GM10847 (cell line): ENCODE results near the gene PGD.

ENCODE experiments used
- POLR2A ChIP-seq: IDR thresholded peaks from 2 replicates; pipeline ENCODE4 v1.6.1; 2011; ENCODE audit not compliant: insufficient read length; ENCODE audit errors: extremely low read depth

Gene PGD

DNA sequence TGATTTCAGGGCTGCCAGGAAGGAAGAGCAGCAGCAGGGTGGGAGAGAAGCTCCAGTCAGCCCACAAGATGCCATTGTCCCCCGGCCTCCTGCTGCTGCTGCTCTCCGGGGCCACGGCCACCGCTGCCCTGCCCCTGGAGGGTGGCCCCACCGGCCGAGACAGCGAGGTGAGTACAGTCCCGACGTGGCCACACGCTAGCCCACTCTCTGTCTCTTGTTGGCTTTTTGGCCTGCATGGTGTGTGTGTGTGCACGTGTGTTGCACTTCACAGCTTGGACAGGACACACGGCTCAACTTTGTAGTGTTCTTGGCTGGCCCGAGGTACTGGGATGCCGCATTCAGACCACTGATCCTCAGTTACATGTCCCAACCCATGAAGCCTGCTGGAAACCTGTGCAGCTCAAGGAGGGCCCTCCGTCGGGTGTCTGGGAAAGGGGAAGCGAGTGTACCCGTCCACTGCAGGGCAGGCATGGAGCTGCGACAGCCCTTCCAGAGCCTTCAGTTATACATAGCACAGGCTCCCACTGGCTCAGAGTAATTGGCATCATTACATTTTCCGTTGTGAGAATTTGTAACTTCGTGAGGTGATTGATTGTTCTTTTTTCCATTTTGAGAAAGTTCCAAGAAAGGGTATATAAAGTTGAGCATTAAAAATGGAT, 51.4 kb downstream of the PGD start:
- no peak for TF ChIP-seq POLR2A

DNA sequence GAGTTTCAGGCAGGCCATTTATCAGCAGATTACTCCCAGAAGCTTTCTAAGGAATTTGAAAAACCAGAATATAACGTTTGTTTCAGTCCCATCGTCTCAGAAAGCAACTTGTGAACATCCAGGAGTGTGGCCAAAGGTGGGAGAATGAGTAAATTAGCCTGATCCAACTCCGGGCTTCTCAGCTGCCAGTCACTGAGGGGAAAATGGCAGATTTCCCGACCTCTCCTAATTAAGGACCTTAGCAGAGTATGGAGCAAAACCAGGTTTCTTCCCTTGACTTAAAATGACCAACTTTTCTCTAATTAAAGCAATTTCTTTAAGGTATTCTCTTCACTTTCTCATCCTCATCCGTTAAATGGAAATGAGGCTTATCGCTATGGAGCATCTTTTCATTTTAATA, 52.0 kb downstream of the PGD start:
- TF ChIP-seq POLR2A = no peak

DNA sequence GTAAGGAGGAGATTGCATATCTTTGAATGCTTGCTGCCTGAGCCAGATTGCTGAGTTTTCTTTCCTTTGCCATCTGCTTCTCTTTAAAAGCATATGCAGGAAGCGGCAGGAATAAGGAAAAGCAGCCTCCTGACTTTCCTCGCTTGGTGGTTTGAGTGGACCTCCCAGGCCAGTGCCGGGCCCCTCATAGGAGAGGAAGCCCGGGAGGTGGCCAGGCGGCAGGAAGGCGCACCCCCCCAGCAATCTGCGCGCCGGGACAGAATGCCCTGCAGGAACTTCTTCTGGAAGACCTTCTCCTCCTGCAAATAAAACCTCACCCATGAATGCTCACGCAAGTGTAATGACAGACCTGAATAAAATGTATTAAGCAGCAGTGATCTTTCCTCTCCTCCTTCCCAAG, 52.4 kb downstream of the PGD start:
- no peak for TF ChIP-seq POLR2A

DNA sequence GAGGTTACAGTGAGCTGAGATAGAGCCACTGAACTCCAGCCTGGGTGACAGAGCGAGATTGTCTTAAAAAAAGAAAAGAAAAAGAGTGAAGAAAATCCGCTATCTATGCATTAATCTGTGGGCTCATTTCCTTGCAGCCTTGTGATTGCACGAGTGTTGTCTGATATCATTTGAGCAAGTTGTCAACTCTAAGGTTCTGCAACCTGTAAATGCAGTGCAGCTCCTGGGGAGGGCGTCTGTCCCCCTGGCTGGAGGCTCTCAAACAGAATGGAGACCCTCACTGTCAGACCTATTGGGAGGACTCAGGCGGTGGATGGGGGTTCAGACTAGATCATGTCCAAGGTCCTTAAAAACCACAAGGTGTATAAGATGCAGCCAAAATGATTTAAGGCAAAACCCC, 57.2 kb downstream of the PGD start:
- TF ChIP-seq POLR2A = no peak

DNA sequence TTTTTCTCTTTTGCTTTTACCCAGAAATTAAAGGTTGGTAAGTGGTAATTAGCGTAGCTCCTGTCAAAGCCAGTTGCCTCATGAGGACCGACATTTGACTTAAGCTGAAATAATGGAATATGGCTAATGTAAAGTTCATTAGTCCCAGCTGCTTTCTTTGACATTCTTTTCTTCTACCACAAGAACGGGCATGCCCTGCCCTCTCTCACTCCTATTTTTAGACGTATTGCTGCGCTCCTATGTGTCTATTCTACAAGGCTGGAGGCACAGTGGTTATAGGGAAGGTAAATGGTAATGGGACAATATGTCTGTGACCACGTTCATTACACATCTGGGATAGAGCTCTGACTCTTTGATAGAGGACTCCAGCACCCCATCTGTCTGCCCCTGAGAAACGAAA, 57.8 kb downstream of the PGD start:
- TF ChIP-seq POLR2A = no peak

DNA sequence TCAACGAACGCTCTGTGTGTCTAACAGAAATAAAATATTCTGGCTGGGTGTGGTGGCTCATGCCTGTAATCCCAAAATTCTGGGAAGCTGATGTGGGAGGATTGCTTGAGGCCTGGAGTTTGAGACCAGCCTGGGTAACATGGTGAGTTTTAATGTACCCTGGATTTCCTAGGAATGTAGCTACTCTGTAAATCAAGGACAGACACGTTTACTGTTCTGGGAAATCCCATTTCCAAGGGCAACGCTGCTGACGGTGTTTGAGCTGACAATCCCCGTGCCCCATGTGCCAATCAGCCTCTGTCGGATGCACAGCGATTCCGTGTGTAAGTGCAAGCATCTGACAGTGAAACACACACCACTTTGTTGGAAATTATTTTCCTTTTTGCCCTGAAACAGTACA, 59.0 kb downstream of the PGD start:
- TF ChIP-seq POLR2A = no peak

DNA sequence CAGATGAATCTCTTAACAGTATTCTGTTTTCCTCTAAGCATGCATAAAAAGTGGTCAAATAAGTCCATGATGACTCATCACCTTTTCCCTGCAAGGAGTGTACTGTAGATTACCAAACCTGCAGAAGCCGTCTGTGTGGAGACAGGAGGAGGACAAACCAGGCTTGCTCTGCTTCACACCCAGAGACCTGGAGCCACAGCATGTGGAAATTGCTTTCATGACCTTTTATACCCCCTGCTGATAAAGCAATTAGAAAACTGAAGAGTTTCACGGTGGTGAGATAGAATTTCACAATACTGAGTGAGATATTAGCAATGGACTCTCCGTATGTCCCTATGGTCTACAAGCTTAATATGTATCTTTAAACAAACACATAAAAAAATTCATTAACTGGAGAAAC, 60.3 kb downstream of the PGD start:
- no peak for TF ChIP-seq POLR2A

DNA sequence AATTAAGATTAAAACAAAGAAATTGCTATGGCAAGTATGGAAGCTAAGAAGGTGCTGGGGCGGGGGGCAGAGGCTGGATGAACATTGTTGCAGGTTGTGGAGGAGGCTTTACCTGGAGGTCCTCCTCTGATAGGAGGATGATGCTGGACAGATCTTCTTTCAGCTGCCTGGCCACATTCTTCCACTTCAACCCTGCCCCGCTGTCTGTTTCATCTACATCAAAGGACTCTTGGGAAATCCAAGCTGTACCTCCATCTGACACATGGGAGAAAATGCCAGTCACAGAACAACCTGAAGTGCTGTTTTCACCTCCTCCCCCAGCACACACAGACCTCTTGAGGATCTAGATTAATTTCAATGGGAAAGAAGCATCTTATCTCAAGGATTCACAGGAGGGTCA, 68.2 kb downstream of the PGD start:
- TF ChIP-seq POLR2A = no peak

DNA sequence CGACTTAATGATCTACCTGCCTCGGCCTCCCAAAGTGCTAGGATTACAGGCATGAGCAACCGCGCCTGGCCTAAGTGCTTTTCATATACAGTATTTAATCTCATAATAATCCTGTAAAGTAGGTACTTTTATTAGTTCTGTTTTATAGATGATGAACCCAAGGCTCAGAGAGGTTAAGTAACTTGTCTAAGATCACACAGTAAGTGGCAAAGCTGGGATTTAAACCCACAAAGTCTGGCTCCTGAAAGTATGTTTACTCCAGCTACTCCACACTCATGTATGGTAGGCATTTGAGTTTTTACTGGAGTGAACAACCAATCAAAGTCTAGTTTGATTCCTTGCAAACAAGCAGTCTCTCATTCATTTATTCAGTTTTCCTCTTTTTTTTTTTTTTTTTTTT, 71.2 kb downstream of the PGD start:
- TF ChIP-seq POLR2A = no peak
